Thoracic aorta (tissue), 2 donors: ENCODE data around the gene PIK3AP1. TPM values are rescaled to one million over a fixed set of nuclear protein-coding genes. Genes with fewer than 3 reads are reported as not detected.
A peak's percentile ranks its signal among the peaks of the same experiment; 100 is the strongest.

Source experiments
- ATAC-seq: fragments of 150-250 bp; one replicate; pipeline ENCODE4 v1.8.0; 2017; ENCODE audit warnings: low read depth; ENCODE audit not compliant: insufficient number of reproducible peaks, low FRiP score
- DNase-seq: peaks from one replicate; pipeline ENCODE4 v3.0.0-alpha.2; 2020; ENCODE audit warnings: low spot score
- H3K27ac ChIP-seq, 2 donors: fragments of 200-600 bp; sonication (generic); 1 replicate in 1 of 2; 2 replicates in 1 of 2; pipeline ENCODE4 v1.5.1; 2016; ENCODE audit warnings: mild to moderate bottlenecking in 2 of 2, moderate library complexity in 2 of 2
- H3K27me3 ChIP-seq: fragments of 200-600 bp; sonication (generic); replicated peaks from 2 replicates; pipeline ENCODE4 v1.6.0; 2016; ENCODE audit warnings: mild to moderate bottlenecking; ENCODE audit not compliant: insufficient read depth
- H3K36me3 ChIP-seq: fragments of 200-600 bp; sonication (generic); one replicate; pipeline ENCODE4 v1.5.1; 2016
- H3K4me1 ChIP-seq, 2 donors: fragments of 200-600 bp; sonication (generic); 1 replicate in 1 of 2; 2 replicates in 1 of 2; pipeline versions ENCODE4 v1.5.1 to v1.6.0; 2016; ENCODE audit warnings: low read depth in 2 of 2, mild to moderate bottlenecking in 1 of 2; ENCODE audit not compliant: control insufficient read depth in 1 of 2
- H3K4me3 ChIP-seq: fragments of 200-600 bp; sonication (generic); 2 replicates; pipeline ENCODE4 v1.5.1; 2016; ENCODE audit warnings: mild to moderate bottlenecking
- H3K9me3 ChIP-seq: fragments of 200-600 bp; sonication (generic); 2 replicates; pipeline ENCODE4 v1.5.1; 2016
- CTCF ChIP-seq: fragments of 200-600 bp; sonication (generic); IDR thresholded peaks from one replicate; pipeline ENCODE4 v1.5.1; 2019; ENCODE audit warnings: antibody characterized with exemption
- total RNA-seq, 2 donors: library from RNA; depleted of rRNA; stranded (reverse); fragments of >200 nt; gene quantifications; one replicate each; pipeline versions ENCODE4 v1.1.0 to v1.2.3, GENCODE V29; 2016

PIK3AP1 gene
- total RNA-seq, 2 donors from 2014 or later, result 20.2 to 23.6 TPM

- peak overlapping the region; percentile 97 for H3K4me3 ChIP-seq
- no peak for TF ChIP-seq CTCF
- H3K4me1 ChIP-seq, result peaks cover 20 to 39% of the 10 kb centered on the region in 2 donors
- H3K27me3 ChIP-seq, result no peaks in the 10 kb centered on the region
- ATAC-seq (no peak), DNase-seq (no peak)
- no peaks in the 10 kb centered on the region for H3K36me3 ChIP-seq
- H3K9me3 ChIP-seq, result no peaks in the 10 kb centered on the region
- H3K27ac ChIP-seq, result peak overlapping the region; percentile 98 to 99
Observed at GRCh38 chr10:96588060-96588554, 132.2 kb downstream of the PIK3AP1 start.

GRCh38 chr10:96587264-96588059 is 132.9 kb downstream of the PIK3AP1 start:
- peak; percentile 71 for ATAC-seq
- TF ChIP-seq CTCF, result no peak

GRCh38 chr10:96586419-96587263 is 133.7 kb downstream of the PIK3AP1 start, which contains the start of gene TM9SF3:
Gene TM9SF3 (minus strand): TSS chr10:96587012. CDS start chr10:96586835, 177 bp downstream.
- no peaks in the 10 kb centered on the region for H3K9me3 ChIP-seq
- ATAC-seq (peak; percentile 87), DNase-seq (peak; percentile 72)
- peak; percentile 14 for TF ChIP-seq CTCF
- no peaks in the 10 kb centered on the region for H3K27me3 ChIP-seq
- peak within 1 kb of the TSS; percentile 98 to 99 for H3K27ac ChIP-seq
- H3K4me3 ChIP-seq, result peak within 1 kb of the TSS; percentile 97
- peaks cover 30 to 53% of the 10 kb centered on the region in 2 donors for H3K4me1 ChIP-seq
- no peaks in the 10 kb centered on the region for H3K36me3 ChIP-seq

More at GRCh38 chr10:96587264-96588059, 132.9 kb downstream of the PIK3AP1 start:
- Histone ChIP-seq H3K27ac (peak overlapping the region; percentile 98 to 99), H3K4me3 (peak overlapping the region; percentile 97), H3K4me1 (peaks cover 22 to 45% of the 10 kb centered on the region in 2 donors), H3K9me3 (no peaks in the 10 kb centered on the region), H3K36me3 (no peaks in the 10 kb centered on the region), H3K27me3 (no peaks in the 10 kb centered on the region)
- no peak for DNase-seq

- H3K4me3 ChIP-seq, result peak overlapping the region; percentile 97
- no peak for DNase-seq
- H3K36me3 ChIP-seq, result no peaks in the 10 kb centered on the region
- H3K4me1 ChIP-seq, result peaks cover 35 to 61% of the 10 kb centered on the region in 2 donors
- ATAC-seq, result no peak
- H3K27me3 ChIP-seq, result no peaks in the 10 kb centered on the region
- TF ChIP-seq CTCF, result no peak
- no peaks in the 10 kb centered on the region for H3K9me3 ChIP-seq
- peak overlapping the region; percentile 98 to 99 for H3K27ac ChIP-seq
Observed at GRCh38 chr10:96585736-96586418, 134.4 kb downstream of the PIK3AP1 start.
